Measurements from ENCODE around the gene TPRN. TPM values are rescaled to one million over a fixed set of nuclear protein-coding genes. Genes with fewer than 3 reads are reported as not detected.

The TPRN gene
- total RNA-seq, 1 donor: 2.4 TPM

DNA sequence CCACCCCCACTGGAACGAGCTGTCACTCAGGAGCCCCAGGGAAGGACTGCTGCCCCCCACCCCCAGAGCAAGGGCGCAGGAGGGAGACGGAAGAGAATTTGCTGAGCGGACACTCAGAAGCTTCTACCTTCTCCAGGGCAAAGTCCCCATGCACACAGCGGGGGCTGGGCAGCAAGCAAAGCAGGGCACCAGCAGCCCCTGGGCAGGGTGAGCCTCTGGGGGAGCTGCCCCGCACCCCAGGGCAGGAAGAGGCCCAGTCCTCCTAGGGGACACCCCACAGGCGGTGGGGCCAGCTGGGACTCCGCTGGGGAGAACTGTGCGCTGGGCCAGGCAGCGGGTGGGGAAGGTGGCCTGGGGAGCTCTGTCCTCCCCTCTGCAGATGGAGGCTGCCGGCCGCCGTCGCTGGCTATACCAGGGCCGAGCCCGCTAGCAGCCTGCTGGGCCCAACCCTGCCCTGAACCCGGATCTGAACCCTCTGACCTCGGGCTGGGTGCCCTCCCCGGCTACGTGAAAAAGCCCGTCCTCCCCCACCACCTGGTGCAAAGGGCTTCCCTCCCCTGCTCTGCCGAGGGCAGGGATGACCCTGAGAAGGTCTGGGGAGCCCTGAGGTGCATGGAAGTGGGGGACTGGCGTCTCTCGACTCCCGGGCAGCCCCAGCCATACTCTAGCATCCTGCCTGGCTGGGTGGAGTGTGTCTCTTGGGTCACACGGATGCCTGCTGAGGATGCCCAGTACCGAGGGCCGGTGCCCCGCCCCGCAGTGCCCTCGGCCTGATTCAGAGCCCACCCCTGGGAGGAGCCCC is 29.6 kb upstream of the TPRN start:
- H3K27me3 ChIP-seq (ENCODE audit: insufficient read depth, low read length): no peaks in the 10 kb centered on the region
- peaks cover 4% of the 10 kb centered on the region for H3K4me1 ChIP-seq (ENCODE audit: insufficient read depth, low read length)
- no peak overlapping the region for H3K4me3 ChIP-seq (ENCODE audit: low read length)
- no peaks in the 10 kb centered on the region for H3K9me3 ChIP-seq (ENCODE audit: low read depth, low read length)

DNA sequence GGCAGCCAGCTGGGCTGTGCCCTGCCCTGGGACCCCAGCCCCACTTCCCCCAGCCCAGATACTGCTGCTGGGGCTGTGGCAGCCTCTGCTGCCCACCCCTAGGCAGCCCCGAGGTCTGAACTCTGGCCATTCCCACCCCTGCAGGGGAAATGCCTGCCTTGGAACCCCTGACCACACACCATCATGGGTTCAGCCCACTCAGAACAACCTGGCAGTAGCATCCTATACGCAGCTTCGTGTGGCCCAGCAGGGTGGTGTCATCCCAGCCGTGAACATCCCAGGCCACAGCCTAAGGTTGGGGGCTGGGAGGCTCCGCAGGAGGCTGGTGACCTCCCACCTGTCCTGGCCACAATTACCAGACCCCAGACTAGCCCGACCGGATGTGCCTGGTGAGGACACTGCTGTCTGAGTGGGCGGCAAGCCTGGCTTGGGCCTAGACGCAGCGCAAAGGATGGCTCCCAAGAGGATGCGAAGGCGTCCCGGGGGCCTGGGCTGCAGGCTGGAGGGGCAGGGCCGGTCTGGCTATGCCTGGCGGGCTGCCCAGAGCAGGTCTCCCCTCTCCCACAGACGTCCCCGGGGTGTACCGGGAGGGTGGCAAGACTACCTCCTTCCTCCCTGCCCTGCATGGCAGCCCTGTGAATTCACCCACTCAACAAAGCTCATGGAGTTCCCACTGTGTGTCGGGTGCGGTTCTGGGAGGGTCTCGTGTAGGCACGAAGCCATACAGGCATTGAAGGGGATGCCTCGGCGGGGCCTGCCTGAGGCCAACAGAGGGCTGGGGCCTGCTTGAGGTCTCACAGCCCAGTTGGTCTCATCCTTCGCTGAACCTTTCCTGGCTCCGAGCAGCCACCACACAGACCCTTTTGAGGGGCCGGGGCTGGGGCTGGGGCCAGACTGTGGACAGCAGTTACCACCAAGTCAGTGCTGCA is 28.7 kb upstream of the TPRN start:
- Histone ChIP-seq H3K4me3 (ENCODE audit: low read length) (no peak overlapping the region), H3K27me3 (ENCODE audit: insufficient read depth, low read length) (no peaks in the 10 kb centered on the region), H3K4me1 (ENCODE audit: insufficient read depth, low read length) (peaks cover 10% of the 10 kb centered on the region), H3K9me3 (ENCODE audit: low read depth, low read length) (no peaks in the 10 kb centered on the region)

DNA sequence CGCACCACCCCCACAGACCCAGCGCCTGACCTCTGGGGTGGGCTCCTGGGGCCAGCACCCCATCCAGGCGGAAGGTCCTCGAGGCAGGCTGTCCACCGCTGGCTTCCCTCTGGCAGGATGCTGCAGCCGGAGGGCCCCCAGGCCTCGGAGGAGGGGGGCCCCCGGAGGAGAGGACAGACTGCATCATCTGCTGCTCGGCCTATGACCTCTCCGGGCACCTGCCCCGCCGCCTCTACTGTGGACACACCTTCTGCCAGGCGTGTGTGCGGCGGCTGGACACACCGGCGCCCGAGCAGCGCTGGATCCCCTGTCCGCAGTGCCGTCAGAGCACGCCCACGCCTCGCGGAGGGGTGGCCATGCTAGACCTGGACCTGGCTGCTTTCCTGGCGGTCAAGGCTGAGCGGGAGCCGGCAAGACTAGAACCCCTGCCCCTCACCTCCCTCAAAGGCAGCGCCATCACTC is 28.0 kb upstream of the TPRN start:
- Histone ChIP-seq H3K4me1 (ENCODE audit: insufficient read depth, low read length) (peaks cover 16% of the 10 kb centered on the region), H3K4me3 (ENCODE audit: low read length) (no peak overlapping the region), H3K27me3 (ENCODE audit: insufficient read depth, low read length) (no peaks in the 10 kb centered on the region), H3K9me3 (ENCODE audit: low read depth, low read length) (no peaks in the 10 kb centered on the region)

DNA sequence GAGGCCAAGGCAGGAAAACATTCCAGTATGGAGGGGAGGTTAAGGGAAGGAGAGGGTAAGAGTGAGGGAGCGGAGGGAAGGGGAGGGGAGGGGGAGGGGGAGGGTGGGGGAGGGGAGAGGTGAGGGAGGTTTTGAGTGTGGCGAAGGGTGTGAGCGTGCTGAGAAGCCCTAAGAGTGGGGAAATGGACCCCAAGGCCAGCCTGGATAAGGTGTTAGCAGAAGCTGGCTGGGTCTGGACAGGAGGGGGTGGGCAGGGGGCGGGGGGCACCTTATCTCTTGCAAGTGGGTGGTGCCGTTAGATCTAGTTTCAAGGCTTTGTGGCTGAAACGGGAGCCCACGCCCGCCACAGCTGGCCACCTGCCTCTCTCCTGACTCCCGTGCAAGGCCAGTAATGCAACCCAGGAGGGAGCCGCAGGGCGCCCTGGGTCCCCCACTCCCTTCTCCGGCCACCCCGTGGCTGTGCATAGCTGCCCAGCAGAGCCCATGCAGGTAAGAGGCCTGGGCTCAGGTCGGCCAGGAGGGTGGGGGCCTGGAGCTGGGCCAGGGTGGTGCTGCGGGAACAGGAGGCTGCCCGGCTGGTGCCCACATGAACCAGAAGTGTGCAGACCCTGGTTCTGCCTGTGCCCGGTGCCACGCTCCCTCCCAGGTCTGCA is 27.4 kb upstream of the TPRN start:
- H3K9me3 ChIP-seq (ENCODE audit: low read depth, low read length): no peaks in the 10 kb centered on the region
- H3K4me3 ChIP-seq (ENCODE audit: low read length): no peak overlapping the region
- H3K4me1 ChIP-seq (ENCODE audit: insufficient read depth, low read length): peaks cover 17% of the 10 kb centered on the region
- H3K27me3 ChIP-seq (ENCODE audit: insufficient read depth, low read length): no peaks in the 10 kb centered on the region

DNA sequence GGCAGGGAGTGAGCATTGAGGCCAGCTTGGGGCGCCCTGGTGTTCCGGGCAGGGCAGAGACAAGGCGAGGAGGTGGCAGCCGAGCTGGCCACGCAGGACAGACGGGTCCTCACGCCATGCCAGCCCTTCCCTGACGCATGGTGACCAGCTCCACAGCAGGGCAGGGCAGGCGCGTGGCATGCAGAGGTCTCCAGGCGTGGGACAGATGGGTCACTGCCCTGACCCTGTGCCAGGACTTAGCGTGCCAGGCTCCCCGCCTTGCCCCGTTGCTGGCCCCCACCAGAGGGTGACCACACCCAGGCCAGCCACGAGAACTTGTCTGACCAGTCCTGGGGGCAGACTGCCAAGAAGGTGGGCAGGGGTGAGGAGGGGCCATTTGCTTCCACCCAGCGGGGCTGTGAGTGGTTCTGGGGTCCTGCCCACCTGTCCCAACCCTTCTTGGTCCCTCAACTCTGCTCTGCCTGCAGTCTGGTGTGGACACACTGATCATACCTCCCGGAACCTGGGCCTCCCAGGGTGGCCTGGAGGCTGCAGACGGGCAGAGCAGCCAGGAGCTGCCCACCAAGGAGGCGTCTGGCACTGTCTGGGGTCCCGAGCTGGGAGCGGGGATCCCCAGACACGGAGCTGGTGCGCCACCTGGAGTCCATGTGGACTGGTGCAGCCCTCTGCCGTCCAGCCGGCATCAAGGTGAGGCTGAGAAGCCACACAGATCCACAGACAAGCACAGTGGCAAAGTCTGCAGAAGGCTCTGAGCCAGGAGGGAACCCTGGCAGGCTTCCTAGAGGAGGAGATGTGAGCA is 26.7 kb upstream of the TPRN start, which contains the start of gene RNF224:
TSS of gene RNF224 (plus strand) at position 449 of the 799 bp plus-strand sequence. CDS start 834 bp downstream, outside the sequence.
- Histone ChIP-seq H3K4me3 (ENCODE audit: low read length) (no peak within 1 kb of the TSS), H3K27me3 (ENCODE audit: insufficient read depth, low read length) (no peaks in the 10 kb centered on the region), H3K9me3 (ENCODE audit: low read depth, low read length) (no peaks in the 10 kb centered on the region), H3K4me1 (ENCODE audit: insufficient read depth, low read length) (peaks cover 24% of the 10 kb centered on the region)

DNA sequence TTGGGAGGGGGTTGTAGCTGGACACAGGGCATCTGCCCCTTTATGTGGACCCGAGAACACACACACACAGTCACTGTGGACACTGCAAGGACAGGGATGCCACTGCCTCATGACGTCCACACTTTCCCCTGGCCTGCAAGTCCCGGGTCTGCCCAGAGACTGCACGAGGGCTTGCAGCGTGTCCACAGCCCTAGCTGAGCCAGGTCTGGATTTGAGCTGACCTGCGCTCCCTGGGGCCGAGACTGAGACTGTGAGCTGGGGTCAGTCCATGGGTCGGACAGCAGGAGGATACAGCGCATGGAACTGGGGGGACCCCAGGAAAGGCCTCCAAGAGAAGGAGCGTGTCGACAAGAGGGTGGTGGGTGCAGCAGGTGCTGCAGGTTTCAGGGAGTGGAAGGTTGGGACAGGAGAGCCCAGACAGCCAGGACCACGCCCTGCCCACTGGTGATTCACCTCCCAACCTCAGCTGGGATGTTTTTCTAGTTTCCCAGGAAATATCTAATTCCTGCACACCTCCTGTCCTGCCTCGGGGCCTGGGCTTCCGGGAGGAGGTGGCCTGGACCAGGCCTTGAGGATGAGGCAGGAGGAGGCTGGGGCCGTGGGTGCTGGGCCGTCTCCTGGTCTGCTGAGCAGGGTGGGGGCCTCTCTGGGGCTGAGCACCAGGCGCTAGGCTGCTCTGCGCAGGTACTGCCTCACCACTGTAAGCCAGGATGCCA is 26.0 kb upstream of the TPRN start:
- Histone ChIP-seq H3K9me3 (ENCODE audit: low read depth, low read length) (no peaks in the 10 kb centered on the region), H3K27me3 (ENCODE audit: insufficient read depth, low read length) (no peaks in the 10 kb centered on the region), H3K4me3 (ENCODE audit: low read length) (no peak overlapping the region), H3K4me1 (ENCODE audit: insufficient read depth, low read length) (peaks cover 24% of the 10 kb centered on the region)

DNA sequence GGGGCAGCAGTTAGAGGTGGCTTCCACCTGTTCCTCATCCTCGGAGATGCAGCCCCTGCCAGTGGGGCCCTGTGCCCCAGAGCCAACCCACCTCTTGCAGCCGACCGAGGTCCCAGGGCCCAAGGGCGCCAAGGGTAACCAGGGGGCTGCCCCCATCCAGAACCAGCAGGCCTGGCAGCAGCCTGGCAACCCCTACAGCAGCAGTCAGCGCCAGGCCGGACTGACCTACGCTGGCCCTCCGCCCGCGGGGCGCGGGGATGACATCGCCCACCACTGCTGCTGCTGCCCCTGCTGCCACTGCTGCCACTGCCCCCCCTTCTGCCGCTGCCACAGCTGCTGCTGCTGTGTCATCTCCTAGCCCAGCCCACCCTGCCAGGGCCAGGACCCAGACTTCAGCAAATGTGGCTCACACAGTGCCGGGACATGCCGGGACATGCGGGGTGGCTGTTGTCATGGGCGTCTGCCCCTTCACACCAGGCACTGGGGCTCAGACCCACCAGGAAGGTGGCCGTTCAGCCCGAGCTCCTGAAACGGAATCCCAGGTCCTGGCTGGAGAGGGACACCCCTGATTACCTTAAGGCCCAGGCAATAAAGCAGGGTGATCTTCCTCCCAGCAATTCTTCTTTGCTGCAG is 25.3 kb upstream of the TPRN start:
- peaks cover 24% of the 10 kb centered on the region for H3K4me1 ChIP-seq (ENCODE audit: insufficient read depth, low read length)
- no peaks in the 10 kb centered on the region for H3K9me3 ChIP-seq (ENCODE audit: low read depth, low read length)
- no peaks in the 10 kb centered on the region for H3K27me3 ChIP-seq (ENCODE audit: insufficient read depth, low read length)

DNA sequence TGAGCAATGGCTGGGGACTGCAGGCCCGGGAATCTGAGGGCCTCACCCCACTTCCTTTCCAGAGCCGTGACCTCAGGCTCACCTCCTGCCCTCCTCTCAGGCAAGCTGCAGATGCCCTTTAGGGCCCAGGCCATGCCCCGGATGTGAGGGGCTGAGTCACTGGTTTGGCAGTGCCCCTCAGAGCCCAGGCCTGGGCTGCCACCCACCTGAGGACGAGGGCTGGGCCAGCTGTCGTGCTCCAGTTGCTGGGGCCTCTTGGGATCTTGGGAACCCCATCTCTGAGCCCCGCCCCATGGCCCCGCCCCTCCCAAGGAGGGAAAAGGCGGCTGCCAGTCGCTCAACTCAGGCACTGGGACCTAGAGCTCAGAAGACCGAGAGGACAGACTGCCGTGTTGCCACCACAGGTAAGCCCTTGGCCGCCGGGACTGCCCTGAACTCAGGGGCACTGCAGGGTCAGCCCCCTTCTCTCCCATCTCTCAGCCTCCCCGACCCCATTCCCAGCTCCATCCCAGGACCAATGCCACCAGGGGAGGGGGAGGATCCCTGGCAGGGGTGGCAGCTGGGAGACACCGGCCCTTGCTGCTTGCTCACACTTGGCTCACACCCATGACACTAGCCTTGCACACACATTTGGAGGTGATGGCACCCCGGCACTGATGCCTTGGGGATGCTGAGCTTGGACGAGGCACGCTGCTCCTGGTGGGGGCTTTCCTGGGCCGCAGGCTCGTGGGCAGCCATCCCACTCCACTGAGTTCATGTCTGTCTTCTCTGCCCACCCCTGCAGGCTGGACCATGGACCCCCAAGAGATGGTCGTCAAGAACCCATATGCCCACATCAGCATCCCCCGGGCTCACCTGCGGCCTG is 24.5 kb upstream of the TPRN start, which contains the start of gene CYSRT1:
TSS of gene CYSRT1 (plus strand) at position 345 of the 865 bp plus-strand sequence. CDS start at position 793, 448 bp downstream.
- H3K9me3 ChIP-seq (ENCODE audit: low read depth, low read length): no peaks in the 10 kb centered on the region
- peak within 1 kb of the TSS; percentile 54 for H3K4me3 ChIP-seq (ENCODE audit: low read length)
- H3K27me3 ChIP-seq (ENCODE audit: insufficient read depth, low read length): no peaks in the 10 kb centered on the region
- H3K4me1 ChIP-seq (ENCODE audit: insufficient read depth, low read length): peaks cover 24% of the 10 kb centered on the region

More for the DNA sequence above, 25.3 kb upstream of the TPRN start:
- no peak overlapping the region for H3K4me3 ChIP-seq (ENCODE audit: low read length)

DNA sequence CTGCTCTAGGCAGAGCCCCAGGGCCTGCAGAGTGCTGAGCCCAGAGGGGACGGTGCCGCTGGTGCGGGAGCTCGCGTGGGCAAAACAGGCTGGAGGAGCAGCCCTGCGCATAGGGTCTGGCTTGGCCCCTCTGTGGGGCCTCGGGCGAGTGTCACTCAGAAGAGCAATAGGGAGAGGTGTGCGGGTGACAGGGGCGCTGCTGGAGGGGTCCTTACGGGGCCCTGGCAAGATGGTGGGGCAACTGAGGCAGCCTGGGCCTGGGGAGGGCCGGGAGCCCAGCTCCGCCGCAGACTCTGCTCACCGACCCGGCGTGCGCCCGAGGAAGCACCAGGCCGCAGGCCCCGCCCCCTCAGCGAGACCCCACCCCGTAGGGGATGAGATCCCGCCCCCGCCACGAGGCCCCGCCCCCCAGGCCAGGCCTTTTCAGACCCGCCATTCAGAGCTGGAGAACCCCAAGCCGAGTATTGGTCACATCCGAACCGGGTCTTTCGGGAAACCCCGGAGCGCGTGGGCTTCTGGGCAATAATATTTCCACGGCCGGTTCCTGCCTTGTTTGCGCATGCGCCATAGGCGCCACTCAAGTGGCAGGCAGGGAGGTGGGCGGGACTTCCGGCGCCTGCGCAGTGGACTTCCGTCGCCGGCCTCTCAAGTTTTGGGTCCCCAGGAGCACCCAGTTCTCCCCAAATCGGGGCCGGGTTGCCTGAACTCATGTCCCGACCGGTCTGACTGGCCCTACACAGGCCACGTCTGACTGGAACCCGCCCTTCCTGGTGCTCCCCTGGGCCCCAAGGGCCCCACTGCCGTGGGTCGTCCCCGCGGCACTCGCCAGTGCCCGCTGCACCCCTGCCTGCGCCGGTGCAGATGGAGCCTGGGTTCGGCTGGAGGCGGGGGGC is 22.8 kb upstream of the TPRN start:
- Histone ChIP-seq H3K4me3 (ENCODE audit: low read length) (peak overlapping the region; percentile 54), H3K9me3 (ENCODE audit: low read depth, low read length) (no peaks in the 10 kb centered on the region), H3K4me1 (ENCODE audit: insufficient read depth, low read length) (peaks cover 24% of the 10 kb centered on the region), H3K27me3 (ENCODE audit: insufficient read depth, low read length) (no peaks in the 10 kb centered on the region)

DNA sequence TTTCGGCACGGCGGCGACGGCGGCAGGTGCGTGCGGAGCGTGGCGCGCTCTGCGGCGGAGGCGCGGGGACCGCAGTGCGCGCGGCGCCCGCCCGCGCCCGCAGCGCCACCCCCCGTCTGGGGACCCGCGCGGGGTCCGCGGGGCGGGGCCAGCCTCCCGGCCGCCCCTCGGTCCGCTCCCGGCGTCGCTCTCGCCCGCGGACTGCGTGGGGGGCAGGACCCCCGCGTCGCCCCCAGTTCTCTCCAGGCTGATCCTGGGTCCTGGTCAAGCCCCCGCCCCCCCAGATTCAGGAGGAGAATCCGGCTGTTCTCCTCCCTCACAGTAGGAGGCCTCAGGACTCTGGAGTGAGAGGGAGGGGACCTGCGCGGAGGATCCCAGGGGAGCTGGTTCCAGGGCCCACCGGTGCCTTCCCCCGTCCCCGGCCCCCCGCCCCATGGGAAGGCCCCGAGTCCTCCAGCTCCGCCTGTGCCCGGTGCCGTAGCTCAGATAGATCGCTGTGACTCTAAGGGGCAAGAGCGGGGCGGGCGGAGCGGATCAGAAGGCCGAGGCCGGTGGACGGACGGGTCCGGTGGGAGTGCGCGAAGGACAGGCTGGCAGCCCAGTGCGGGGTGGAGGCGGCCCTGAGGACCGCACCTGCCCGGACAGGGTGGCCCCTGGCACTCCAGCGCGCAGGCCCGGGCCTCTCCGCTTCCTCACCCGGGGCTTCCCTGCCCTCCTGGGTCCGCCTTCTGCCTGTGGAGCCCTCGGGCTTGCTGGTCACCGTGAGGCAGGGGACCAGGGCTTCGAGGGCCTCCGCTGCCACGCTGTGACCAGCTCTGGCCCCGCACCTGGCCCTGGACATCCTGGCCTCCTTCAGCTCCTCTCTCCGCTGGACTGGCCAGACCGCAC is 21.9 kb upstream of the TPRN start, which contains the start of gene RNF208:
TSS of gene RNF208 (minus strand) at position 51 of the 888 bp plus-strand sequence. CDS start 1,028 bp downstream, outside the sequence.
- Histone ChIP-seq H3K4me3 (ENCODE audit: low read length) (peak within 1 kb of the TSS; percentile 41), H3K4me1 (ENCODE audit: insufficient read depth, low read length) (peaks cover 24% of the 10 kb centered on the region), H3K27me3 (ENCODE audit: insufficient read depth, low read length) (no peaks in the 10 kb centered on the region), H3K9me3 (ENCODE audit: low read depth, low read length) (no peaks in the 10 kb centered on the region)

DNA sequence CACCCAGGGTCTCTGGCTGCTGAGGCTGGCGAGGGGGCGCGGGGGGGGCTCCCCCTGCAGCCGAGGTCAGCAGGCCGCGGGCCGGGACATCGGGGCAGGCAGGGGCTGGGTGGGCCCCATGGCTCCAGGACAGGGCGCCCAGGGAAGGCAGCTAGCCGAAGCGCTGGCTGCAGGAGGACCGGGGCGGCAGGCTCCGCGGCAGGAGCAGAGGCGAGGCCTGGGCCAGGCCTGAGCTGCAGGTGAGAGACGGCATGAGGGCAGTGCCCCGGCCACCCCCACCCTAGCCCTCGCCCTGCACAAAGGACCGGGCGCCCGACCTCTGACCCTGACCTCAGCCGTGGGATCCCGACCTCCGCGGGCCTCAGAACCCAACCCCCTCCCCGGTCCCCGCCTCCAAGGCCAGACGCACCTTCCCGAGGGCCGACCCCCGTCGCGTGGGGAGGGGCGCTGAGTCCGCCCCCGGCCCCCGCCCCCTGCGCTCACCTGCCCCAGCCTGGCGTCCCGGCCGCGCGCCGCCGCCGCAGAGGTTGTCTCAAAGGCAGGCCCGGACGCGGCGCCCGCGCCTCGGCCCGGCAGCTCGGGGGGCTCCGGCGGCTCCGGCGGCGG is 21.1 kb upstream of the TPRN start:
- no peaks in the 10 kb centered on the region for H3K9me3 ChIP-seq (ENCODE audit: low read depth, low read length)
- H3K4me3 ChIP-seq (ENCODE audit: low read length): no peak overlapping the region
- H3K4me1 ChIP-seq (ENCODE audit: insufficient read depth, low read length): peaks cover 21% of the 10 kb centered on the region
- H3K27me3 ChIP-seq (ENCODE audit: insufficient read depth, low read length): no peaks in the 10 kb centered on the region
